ENCODE data around the gene IFT27.

DNA sequence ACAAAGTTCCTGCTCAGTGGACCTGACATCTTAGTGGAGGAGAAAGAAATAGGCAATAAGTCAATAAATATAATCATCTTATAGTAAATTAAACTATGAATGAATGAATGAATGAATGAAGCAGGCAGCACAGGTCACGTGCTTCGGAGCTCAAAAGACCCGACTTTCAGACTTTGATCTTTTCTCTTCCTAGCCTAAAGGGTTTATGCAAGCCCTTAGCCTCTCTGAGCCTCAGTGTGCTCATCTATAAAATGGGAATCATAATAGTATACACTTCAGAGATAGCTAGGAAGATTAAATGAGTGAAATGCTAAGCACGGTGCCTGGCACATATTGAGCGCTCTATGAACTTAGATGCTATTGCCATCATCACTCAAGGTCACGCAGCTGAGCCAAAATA is 33.4 kb upstream of the IFT27 start:
- TF ChIP-seq, protein P1, sequence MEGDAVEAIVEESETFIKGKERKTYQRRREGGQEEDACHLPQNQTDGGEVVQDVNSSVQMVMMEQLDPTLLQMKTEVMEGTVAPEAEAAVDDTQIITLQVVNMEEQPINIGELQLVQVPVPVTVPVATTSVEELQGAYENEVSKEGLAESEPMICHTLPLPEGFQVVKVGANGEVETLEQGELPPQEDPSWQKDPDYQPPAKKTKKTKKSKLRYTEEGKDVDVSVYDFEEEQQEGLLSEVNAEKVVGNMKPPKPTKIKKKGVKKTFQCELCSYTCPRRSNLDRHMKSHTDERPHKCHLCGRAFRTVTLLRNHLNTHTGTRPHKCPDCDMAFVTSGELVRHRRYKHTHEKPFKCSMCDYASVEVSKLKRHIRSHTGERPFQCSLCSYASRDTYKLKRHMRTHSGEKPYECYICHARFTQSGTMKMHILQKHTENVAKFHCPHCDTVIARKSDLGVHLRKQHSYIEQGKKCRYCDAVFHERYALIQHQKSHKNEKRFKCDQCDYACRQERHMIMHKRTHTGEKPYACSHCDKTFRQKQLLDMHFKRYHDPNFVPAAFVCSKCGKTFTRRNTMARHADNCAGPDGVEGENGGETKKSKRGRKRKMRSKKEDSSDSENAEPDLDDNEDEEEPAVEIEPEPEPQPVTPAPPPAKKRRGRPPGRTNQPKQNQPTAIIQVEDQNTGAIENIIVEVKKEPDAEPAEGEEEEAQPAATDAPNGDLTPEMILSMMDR (optimal IDR thresholded peaks at IDR 0.05 in 1 of 3, IDR thresholded peaks at IDR 0.05 in 1 of 3, conservative IDR thresholded peaks at IDR 0.05 in 1 of 3; ENCODE audit: extremely low read depth in 1 of 3, insufficient read depth in 2 of 3, low read length in 3 of 3): no peak
- TF ChIP-seq EZH2 (IDR thresholded peaks at IDR 0.05; ENCODE audit: low read length): no peak
